ENCODE results near the gene ABCC4.

Gene ABCC4

GRCh38 chr13:95133498-95133897 is 167.8 kb downstream of the ABCC4 start:
- no peak for DNase-seq (ENCODE audit: low read depth)
- no peak overlapping the region for H3K4me3 ChIP-seq (replicated peaks; ENCODE audit: low read depth, low read length)
- no peak for TF ChIP-seq CTCF (IDR thresholded peaks at IDR 0.05; ENCODE audit: low read length, missing control alignments)

- DNase-seq (ENCODE audit: low read depth), result no peak
- no peak overlapping the region for H3K4me3 ChIP-seq (replicated peaks; ENCODE audit: low read depth, low read length)
- TF ChIP-seq CTCF (IDR thresholded peaks at IDR 0.05; ENCODE audit: low read length, missing control alignments), result no peak
Measured at GRCh38 chr13:95129004-95129403, 172.2 kb downstream of the ABCC4 start.

- H3K4me3 ChIP-seq (replicated peaks; ENCODE audit: low read depth, low read length), result no peak overlapping the region
- DNase-seq (ENCODE audit: low read depth), result no peak
- TF ChIP-seq CTCF (IDR thresholded peaks at IDR 0.05; ENCODE audit: low read length, missing control alignments), result no peak
Measured at GRCh38 chr13:95128045-95128643, 173.1 kb downstream of the ABCC4 start.

GRCh38 chr13:95124959-95125358 is 176.3 kb downstream of the ABCC4 start:
- H3K4me3 ChIP-seq (replicated peaks; ENCODE audit: low read depth, low read length), result no peak overlapping the region
- DNase-seq (ENCODE audit: low read depth), result no peak
- TF ChIP-seq CTCF (IDR thresholded peaks at IDR 0.05; ENCODE audit: low read length, missing control alignments), result no peak

GRCh38 chr13:95123726-95124125 is 177.5 kb downstream of the ABCC4 start:
- no peak overlapping the region for H3K4me3 ChIP-seq (replicated peaks; ENCODE audit: low read depth, low read length)
- no peak for DNase-seq (ENCODE audit: low read depth)
- TF ChIP-seq CTCF (IDR thresholded peaks at IDR 0.05; ENCODE audit: low read length, missing control alignments), result no peak

- no peak for TF ChIP-seq CTCF (IDR thresholded peaks at IDR 0.05; ENCODE audit: low read length, missing control alignments)
- no peak overlapping the region for H3K4me3 ChIP-seq (replicated peaks; ENCODE audit: low read depth, low read length)
- no peak for DNase-seq (ENCODE audit: low read depth)
Measured at GRCh38 chr13:95122063-95122462, 179.2 kb downstream of the ABCC4 start.

- DNase-seq (ENCODE audit: low read depth), result no peak
- no peak for TF ChIP-seq CTCF (IDR thresholded peaks at IDR 0.05; ENCODE audit: low read length, missing control alignments)
- no peak overlapping the region for H3K4me3 ChIP-seq (replicated peaks; ENCODE audit: low read depth, low read length)
Measured at GRCh38 chr13:95121516-95121915, 179.7 kb downstream of the ABCC4 start.

All from fibroblast of pulmonary artery (primary cell).